ENCODE measurements around the gene ACVRL1. TPM values are rescaled to one million over a fixed set of nuclear protein-coding genes. Genes with fewer than 3 reads are reported as not detected.

The ACVRL1 gene
- total RNA-seq, 1 experiment from 2014 or later: not detected

DNA sequence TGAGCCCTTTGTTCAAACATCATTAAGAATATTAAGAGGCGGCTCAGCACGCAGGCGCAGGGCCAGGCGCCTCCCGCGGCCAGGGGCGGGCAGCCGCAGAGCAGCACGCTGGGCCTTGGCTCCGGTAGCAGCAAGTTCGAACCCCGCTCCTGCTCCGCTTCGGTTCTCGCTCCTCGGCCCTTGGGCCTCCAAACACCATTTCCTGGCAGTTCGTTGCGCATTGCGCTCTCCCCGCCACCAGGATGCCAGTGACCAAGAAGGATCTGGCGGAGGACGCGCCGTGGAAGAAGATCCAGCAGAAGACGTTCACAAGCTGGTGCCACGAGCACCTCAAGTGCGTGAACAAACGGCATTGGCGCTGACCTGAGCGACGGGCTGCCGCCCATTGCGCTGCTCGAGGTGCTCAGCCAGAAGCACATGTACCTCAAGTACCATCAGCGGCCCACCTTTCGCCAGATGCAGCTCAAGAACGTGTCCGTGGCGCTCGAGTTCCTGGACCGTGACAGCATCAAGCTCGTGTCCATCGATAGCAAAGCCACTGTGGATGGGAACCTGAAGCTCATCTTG is 6.9 kb upstream of the ACVRL1 start:
- H3K4me3 Mint-ChIP-seq: no peak overlapping the region
- no peak overlapping the region for H3K27ac ChIP-seq (ENCODE audit: insufficient read length, low read depth, low read length)
- no peaks in the 10 kb centered on the region for H4K20me1 ChIP-seq (ENCODE audit: control insufficient read depth, insufficient read depth, insufficient read length)
- no peak overlapping the region for H2BK120ac ChIP-seq (ENCODE audit: low read depth, low read length, poor library complexity, severe bottlenecking)
- H2AK5ac ChIP-seq (ENCODE audit: insufficient read length, low read length): no peak overlapping the region
- no peak overlapping the region for H3K18ac ChIP-seq (ENCODE audit: insufficient read length, low read depth, low read length)
- H3K4me2 ChIP-seq (ENCODE audit: insufficient read depth, insufficient read length, low read length): no peak overlapping the region
- H3K9me3 Mint-ChIP-seq: no peaks in the 10 kb centered on the region; a peak in 1 of 5 replicates
- TF ChIP-seq, protein P1, sequence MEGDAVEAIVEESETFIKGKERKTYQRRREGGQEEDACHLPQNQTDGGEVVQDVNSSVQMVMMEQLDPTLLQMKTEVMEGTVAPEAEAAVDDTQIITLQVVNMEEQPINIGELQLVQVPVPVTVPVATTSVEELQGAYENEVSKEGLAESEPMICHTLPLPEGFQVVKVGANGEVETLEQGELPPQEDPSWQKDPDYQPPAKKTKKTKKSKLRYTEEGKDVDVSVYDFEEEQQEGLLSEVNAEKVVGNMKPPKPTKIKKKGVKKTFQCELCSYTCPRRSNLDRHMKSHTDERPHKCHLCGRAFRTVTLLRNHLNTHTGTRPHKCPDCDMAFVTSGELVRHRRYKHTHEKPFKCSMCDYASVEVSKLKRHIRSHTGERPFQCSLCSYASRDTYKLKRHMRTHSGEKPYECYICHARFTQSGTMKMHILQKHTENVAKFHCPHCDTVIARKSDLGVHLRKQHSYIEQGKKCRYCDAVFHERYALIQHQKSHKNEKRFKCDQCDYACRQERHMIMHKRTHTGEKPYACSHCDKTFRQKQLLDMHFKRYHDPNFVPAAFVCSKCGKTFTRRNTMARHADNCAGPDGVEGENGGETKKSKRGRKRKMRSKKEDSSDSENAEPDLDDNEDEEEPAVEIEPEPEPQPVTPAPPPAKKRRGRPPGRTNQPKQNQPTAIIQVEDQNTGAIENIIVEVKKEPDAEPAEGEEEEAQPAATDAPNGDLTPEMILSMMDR (conservative IDR thresholded peaks at IDR 0.05): no peak
- DNase-seq: no peak
- H3K79me2 ChIP-seq (ENCODE audit: insufficient read depth, low read length): no peaks in the 10 kb centered on the region
- H3K4ac ChIP-seq (ENCODE audit: low read depth, low read length): no peak overlapping the region
- no peaks in the 10 kb centered on the region for H3K27me3 ChIP-seq (ENCODE audit: insufficient read depth, low read length)
- no peaks in the 10 kb centered on the region for H3K4me1 ChIP-seq (ENCODE audit: insufficient read depth, low read length)
- no peaks in the 10 kb centered on the region for H3K23me2 ChIP-seq (ENCODE audit: insufficient read length, low read depth, low read length, poor library complexity, severe bottlenecking)
- H3K9ac ChIP-seq (ENCODE audit: extremely low read depth, insufficient read length, low read length): no peak overlapping the region
- no peak overlapping the region for H2BK15ac ChIP-seq (ENCODE audit: low read depth, low read length)
- H3T11ph ChIP-seq (ENCODE audit: low read length): no peak overlapping the region
- H4K5ac ChIP-seq (ENCODE audit: insufficient read length, low read depth, low read length): no peak overlapping the region
- H3K27me3 Mint-ChIP-seq (ENCODE audit: low read depth): peaks cover 15% of the 10 kb centered on the region
- no peaks in the 10 kb centered on the region; a peak in 1 of 7 replicates for H3K36me3 Mint-ChIP-seq (ENCODE audit: insufficient read depth in 1 of 3, low read depth in 3 of 3)
- no peak overlapping the region for H3K14ac ChIP-seq (ENCODE audit: insufficient read depth, low read length)
- no peak overlapping the region for H2BK12ac ChIP-seq (ENCODE audit: insufficient read length, low read depth, low read length)
- no peak overlapping the region for H3K23ac ChIP-seq (ENCODE audit: insufficient read length, low read depth, low read length)
- no peaks in the 10 kb centered on the region for H3K79me1 ChIP-seq (ENCODE audit: insufficient read depth, low read depth, low read length, poor library complexity, severe bottlenecking)
- no peaks in the 10 kb centered on the region for H3K9me3 ChIP-seq (ENCODE audit: control insufficient read depth, low read depth, low read length)
- H3K27ac Mint-ChIP-seq: no peak overlapping the region
- H2BK5ac ChIP-seq (ENCODE audit: insufficient read length, low read length): no peak overlapping the region
- no peak overlapping the region for H2AFZ ChIP-seq (ENCODE audit: low read length)
- H3K4me1 Mint-ChIP-seq: peaks cover 6 to 14% of the 10 kb centered on the region in 2 experiments
- H3K56ac ChIP-seq (ENCODE audit: insufficient read length, low read depth, low read length): no peak overlapping the region
- no peak overlapping the region for H4K8ac ChIP-seq (replicated peaks; ENCODE audit: insufficient read length, low read depth, low read length)
- no peak overlapping the region for H2BK20ac ChIP-seq (ENCODE audit: low read depth, low read length, poor library complexity, severe bottlenecking)
- no peak overlapping the region for H4K91ac ChIP-seq (ENCODE audit: insufficient read length, low read depth, low read length)
- no CpG with 5 or more reads among the region's 43 CpGs for WGBS (ENCODE audit: extremely low coverage, insufficient read length, low lambda C conversion rate)
